MCF 10A (cell line): ENCODE data around the gene VWA3A. TPM values are rescaled to one million over a fixed set of nuclear protein-coding genes. Genes with fewer than 3 reads are reported as not detected.

ENCODE experiments used
- BruUV-seq: library from RNA; stranded (reverse); fragments of 400-500 nt; replicated peaks from 2 replicates; lab custom pipeline; 2021; lab: Mats Ljungman, UMichigan
- CTCF ChIA-PET: fragments of 300-600 bp; sonication (Branson Sonifier 250); formaldehyde crosslinking; extraction: SDS; loops from one replicate; lab custom pipeline; 2021; ENCODE audit warnings: antibody characterized with exemption, inconsistent platforms; lab: Yijun Ruan, JAX
- POLR2A ChIA-PET: fragments of 300-600, 350-650 bp; sonication (Branson Sonifier 250); formaldehyde crosslinking; extraction: SDS; loops from one replicate; lab custom pipeline; 2020; ENCODE audit warnings: antibody characterized with exemption, inconsistent platforms; lab: Yijun Ruan, JAX
- DNase-seq: peaks from one replicate; pipeline ENCODE4 v3.0.0-alpha.2; 2018; ENCODE audit not compliant: unreplicated experiment
- H3K27ac Mint-ChIP-seq: one replicate; pipeline ENCODE4 v1.8.0; 2022; ENCODE audit warnings: mild to moderate bottlenecking, low read depth, mixed read lengths; ENCODE audit not compliant: unreplicated experiment
- H3K27me3 Mint-ChIP-seq: one replicate; pipeline ENCODE4 v1.8.0; 2022; ENCODE audit warnings: mixed read lengths; ENCODE audit not compliant: insufficient read depth, unreplicated experiment
- H3K36me3 Mint-ChIP-seq: one replicate; pipeline ENCODE4 v1.8.0; 2022; ENCODE audit warnings: mild to moderate bottlenecking, moderate library complexity, mixed read lengths; ENCODE audit not compliant: insufficient read depth, unreplicated experiment
- H3K4me1 Mint-ChIP-seq: one replicate; pipeline ENCODE4 v1.8.0; 2022; ENCODE audit warnings: mixed read lengths; ENCODE audit not compliant: insufficient read depth, unreplicated experiment
- H3K4me3 Mint-ChIP-seq: one replicate; pipeline ENCODE4 v1.8.0; 2022; ENCODE audit warnings: mild to moderate bottlenecking, moderate library complexity, mixed read lengths; ENCODE audit not compliant: unreplicated experiment
- H3K9me3 Mint-ChIP-seq: one replicate; pipeline ENCODE4 v1.8.0; 2022; ENCODE audit warnings: mixed read lengths; ENCODE audit not compliant: unreplicated experiment
- intact Hi-C: fragments of 100-400 bp; cut with micrococcal nuclease; formaldehyde crosslinking; loops from 2 replicates; pipeline ENCODE4 v1.14.1; 2022
- total RNA-seq: library from RNA; stranded (reverse); gene quantifications from 2 replicates; pipeline ENCODE4 v1.2.3, GENCODE V29; 2022
- TF ChIP-seq, protein P1 (sequence below): fragments of 200-600 bp; IDR thresholded peaks from one replicate; pipeline ENCODE4 v1.8.0; 2022; ENCODE audit warnings: antibody characterized with exemption, mild to moderate bottlenecking; ENCODE audit not compliant: unreplicated experiment

VWA3A gene
- total RNA-seq, 1 experiment from 2014 or later, result not detected

DNA sequence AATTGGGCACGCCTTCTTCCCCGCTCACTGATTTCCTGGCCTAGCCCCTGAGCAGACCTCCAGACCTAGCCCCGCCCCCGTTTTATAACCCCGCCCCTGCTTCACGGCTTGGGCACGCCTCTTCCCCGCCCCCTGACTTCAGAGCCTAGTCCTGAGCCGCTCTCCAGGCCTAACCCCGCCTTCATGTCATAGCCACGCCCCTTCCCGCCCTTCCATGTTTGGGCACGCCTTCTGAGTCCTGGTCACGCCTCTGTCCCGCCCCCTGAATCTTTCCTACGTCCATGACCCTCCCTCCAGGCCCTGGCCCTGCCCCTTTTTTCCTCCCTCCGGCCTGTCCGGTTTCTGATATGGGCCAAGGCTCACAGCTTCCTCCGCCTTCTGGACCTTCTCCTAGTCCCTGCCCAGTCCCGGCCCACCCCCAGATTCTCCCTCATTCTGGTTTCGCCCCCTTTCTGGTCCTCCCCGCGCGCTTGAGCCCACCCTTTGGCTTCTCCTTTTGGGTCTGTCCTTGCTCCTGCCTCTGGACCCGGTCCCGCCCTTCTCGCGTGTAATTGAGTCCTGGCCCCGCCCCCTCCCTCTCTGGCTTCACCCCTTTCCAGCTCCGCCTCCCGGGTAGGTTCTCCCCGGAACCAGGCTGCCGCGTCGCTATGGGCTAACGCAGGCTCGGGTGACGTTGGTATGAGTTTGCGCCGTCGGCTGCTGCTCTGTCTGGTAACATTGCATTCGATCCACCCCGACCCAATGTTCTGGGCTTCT, 98.6 kb downstream of the VWA3A start:
- CTCF ChIA-PET, result interaction anchor here (0.7 to 8.7 kb wide), 6 partner anchors 10 to 1028 kb away, joined by 3 to 64 read pairs (median 4); partner anchors contain the start of gene POLR3E
- Mint-ChIP-seq H3K4me3 (peak overlapping the region; percentile 78), H3K27ac (peak overlapping the region; percentile 95), H3K27me3 (no peaks in the 10 kb centered on the region), H3K4me1 (peaks cover 34% of the 10 kb centered on the region), H3K9me3 (no peaks in the 10 kb centered on the region), H3K36me3 (peaks cover 18% of the 10 kb centered on the region)
- peak; percentile 99 for DNase-seq
- intact Hi-C loops, result loop anchor here (1.0 kb wide), 1 partner anchor 106 kb away; the partner anchor contains the start of gene POLR3E
- BruUV-seq, result no TSS peak
- POLR2A ChIA-PET, result interaction anchor here (0.6 to 5.7 kb wide), 21 partner anchors 10 to 890 kb away, joined by 3 to 82 read pairs (median 7); partner anchors contain the start of genes EEF2K, MOSMO, POLR3E and UQCRC2
- TF ChIP-seq, protein P1, sequence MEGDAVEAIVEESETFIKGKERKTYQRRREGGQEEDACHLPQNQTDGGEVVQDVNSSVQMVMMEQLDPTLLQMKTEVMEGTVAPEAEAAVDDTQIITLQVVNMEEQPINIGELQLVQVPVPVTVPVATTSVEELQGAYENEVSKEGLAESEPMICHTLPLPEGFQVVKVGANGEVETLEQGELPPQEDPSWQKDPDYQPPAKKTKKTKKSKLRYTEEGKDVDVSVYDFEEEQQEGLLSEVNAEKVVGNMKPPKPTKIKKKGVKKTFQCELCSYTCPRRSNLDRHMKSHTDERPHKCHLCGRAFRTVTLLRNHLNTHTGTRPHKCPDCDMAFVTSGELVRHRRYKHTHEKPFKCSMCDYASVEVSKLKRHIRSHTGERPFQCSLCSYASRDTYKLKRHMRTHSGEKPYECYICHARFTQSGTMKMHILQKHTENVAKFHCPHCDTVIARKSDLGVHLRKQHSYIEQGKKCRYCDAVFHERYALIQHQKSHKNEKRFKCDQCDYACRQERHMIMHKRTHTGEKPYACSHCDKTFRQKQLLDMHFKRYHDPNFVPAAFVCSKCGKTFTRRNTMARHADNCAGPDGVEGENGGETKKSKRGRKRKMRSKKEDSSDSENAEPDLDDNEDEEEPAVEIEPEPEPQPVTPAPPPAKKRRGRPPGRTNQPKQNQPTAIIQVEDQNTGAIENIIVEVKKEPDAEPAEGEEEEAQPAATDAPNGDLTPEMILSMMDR, result no peak

- H3K27me3 Mint-ChIP-seq, result no peaks in the 10 kb centered on the region
- no peaks in the 10 kb centered on the region for H3K9me3 Mint-ChIP-seq
- H3K27ac Mint-ChIP-seq, result peak overlapping the region; percentile 95
- DNase-seq, result no peak
- intact Hi-C loops, result loop anchor here (1.0 kb wide), 1 partner anchor 106 kb away; the partner anchor contains the start of gene POLR3E
- peaks cover 34% of the 10 kb centered on the region for H3K4me1 Mint-ChIP-seq
- ChIA-PET CTCF (interaction anchor here (0.5 to 8.7 kb wide), 14 partner anchors 9 to 1029 kb away, joined by 3 to 64 read pairs (median 4); partner anchors contain the start of genes POLR3E and UQCRC2), POLR2A (interaction anchor here (0.6 to 5.7 kb wide), 24 partner anchors 9 to 890 kb away, joined by 3 to 82 read pairs (median 4); partner anchors contain the start of genes EEF2K, MOSMO, POLR3E and UQCRC2)
- peak overlapping the region; percentile 78 for H3K4me3 Mint-ChIP-seq
- BruUV-seq, result TSS peak; percentile 92
- H3K36me3 Mint-ChIP-seq, result peaks cover 19% of the 10 kb centered on the region
- TF ChIP-seq, protein P1, result no peak
These were observed 99.4 kb downstream of the VWA3A start for GRCh38 chr16:22191532-22192260.

GRCh38 chr16:22192261-22193062, 100.1 kb downstream of the VWA3A start:
- H3K36me3 Mint-ChIP-seq, result peaks cover 19% of the 10 kb centered on the region
- H3K27me3 Mint-ChIP-seq, result no peaks in the 10 kb centered on the region
- no peaks in the 10 kb centered on the region for H3K9me3 Mint-ChIP-seq
- H3K4me3 Mint-ChIP-seq, result peak overlapping the region; percentile 78
- TF ChIP-seq, protein P1, result no peak
- peaks cover 34% of the 10 kb centered on the region for H3K4me1 Mint-ChIP-seq
- no TSS peak for BruUV-seq
- CTCF ChIA-PET, result interaction anchor here (0.5 to 8.7 kb wide), 12 partner anchors 8 to 239 kb away, joined by 3 to 64 read pairs (median 5); partner anchors contain the start of genes POLR3E and UQCRC2
- H3K27ac Mint-ChIP-seq, result peak overlapping the region; percentile 95
- POLR2A ChIA-PET, result interaction anchor here (0.7 to 5.7 kb wide), 11 partner anchors 8 to 576 kb away, joined by 3 to 82 read pairs (median 11); partner anchors contain the start of genes EEF2K, MOSMO and POLR3E
- no peak for DNase-seq
- intact Hi-C loops, result no loop called here
